Skin of body (tissue), 2 donors: ENCODE data around the gene HHIPL1. TPM values are rescaled to one million over a fixed set of nuclear protein-coding genes. Genes with fewer than 3 reads are reported as not detected.

Experiments used
- DNase-seq: peaks from one replicate; lab custom pipeline; 2025; lab: John Stamatoyannopoulos, UW
- total RNA-seq: library from RNA; depleted of rRNA; stranded (reverse); fragments of >200 nt; gene quantifications from one replicate; pipeline ENCODE4 v1.2.3, GENCODE V29; 2014

Gene HHIPL1
- total RNA-seq, 1 donor from 2014 or later = 0.99 TPM

DNA sequence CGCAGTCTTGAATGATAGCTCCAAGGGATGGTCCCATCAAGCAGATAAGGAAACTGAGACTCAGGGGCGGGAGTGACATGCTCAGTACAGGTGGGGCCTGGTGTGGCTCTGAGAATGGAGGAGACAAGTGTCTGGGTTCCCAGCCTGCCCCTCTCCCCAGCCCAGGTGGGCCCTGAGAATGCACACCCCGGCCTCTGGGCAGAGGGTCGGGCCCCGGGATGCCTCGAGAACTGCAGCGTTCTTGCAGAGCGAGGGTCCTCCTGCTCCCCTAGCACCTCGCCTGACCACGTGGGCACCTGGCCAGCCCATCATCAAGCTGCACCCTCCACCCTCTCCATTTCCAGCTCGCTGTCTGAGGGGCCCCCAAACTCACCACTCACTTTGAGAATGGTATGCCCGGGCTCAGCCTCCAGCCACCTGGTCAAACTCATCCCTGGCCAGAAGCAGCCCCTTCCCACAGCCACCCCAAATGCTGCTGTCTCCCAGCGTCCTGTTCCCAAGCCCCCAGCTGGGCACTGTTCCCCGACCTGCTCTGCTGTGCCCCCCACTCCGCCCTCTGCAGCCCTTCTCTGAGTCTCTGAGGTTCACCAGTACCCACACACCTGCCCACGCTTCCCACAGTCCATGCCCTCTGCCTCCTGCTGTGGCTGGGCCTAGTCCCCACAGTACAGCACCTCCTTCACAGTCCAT, 83.4 kb downstream of the HHIPL1 start:
- no peak for DNase-seq

DNA sequence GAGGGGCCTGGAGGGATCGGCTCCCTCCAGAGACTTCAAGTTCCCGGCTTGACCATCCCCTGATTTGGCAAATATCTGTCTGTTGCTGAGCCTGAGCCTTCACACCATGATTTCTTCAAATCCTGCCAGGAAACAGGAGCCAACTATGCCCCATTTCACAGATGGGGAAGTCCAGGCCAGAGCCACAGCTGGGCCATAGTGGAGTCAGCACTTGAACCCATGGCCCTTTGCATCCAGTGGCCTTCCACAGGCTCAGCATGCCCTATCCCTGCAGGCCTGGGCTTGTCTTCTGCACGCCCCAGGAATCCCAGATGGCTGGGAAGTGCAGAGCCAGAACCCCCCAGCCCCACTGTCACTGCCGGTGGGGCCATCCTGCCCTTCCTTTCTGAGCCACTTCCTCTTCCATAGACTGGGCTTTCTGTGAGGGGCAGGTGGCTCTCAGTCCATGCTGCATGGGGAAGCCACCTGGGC, 84.1 kb downstream of the HHIPL1 start:
- DNase-seq = no peak

Other genes starting within 250 kb of the HHIPL1 start
- 40.7 TPM for gene SETD3, start 164.3 kb upstream of the HHIPL1 start, total RNA-seq
- gene CCNK, start 163.7 kb upstream of the HHIPL1 start, total RNA-seq = 64.6 TPM
- gene CCDC85C, start 40.9 kb upstream of the HHIPL1 start, total RNA-seq = 7.0 TPM
- gene CYP46A1, start 39.2 kb downstream of the HHIPL1 start, total RNA-seq = 2.0 TPM
- gene EML1, start 148.3 kb downstream of the HHIPL1 start, total RNA-seq = 39.1 TPM